NCI-H146 treated with DMSO at 0.1 percent for 48 hours (cell line): ENCODE results near the gene PPP6R1.

ENCODE experiments used
- DNase-seq: peaks from one replicate; lab custom pipeline; 2025; ENCODE audit not compliant: unreplicated experiment; lab: John Stamatoyannopoulos, UW

The PPP6R1 gene

GRCh38 chr19:55245236-55245904 lies 13.4 kb downstream of the PPP6R1 start:
- no peak for DNase-seq

GRCh38 chr19:55244004-55244680 lies 14.7 kb downstream of the PPP6R1 start:
- DNase-seq = no peak

- DNase-seq = no peak
Observed at GRCh38 chr19:55242517-55242916, 16.3 kb downstream of the PPP6R1 start.

DNA sequence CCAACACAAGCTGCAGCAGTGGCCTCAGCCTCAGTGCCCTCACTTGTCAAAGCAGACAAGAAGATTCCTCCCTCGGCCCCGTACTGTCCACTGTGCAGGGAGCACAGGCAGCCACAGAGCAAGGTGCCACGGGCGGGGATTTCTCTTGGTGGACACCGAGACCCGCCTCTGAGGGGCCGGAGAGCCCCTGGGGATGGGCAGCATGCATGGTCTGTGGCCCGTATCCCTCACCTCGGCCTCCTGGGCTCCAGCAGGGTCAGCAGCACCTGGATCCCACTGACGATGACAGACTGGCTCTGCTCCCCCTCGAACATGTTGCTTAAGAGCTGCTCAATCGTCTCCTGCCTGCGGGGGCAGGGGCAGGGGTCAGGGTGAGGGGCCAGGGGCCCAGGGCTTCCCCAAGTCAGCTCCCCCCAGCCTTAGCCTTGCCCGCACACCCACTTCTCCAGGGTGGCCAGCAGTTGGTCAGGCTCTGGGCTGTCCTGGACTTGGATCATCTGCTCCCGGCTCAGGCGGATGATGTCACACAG lies 16.8 kb downstream of the PPP6R1 start:
- no peak for DNase-seq

DNA sequence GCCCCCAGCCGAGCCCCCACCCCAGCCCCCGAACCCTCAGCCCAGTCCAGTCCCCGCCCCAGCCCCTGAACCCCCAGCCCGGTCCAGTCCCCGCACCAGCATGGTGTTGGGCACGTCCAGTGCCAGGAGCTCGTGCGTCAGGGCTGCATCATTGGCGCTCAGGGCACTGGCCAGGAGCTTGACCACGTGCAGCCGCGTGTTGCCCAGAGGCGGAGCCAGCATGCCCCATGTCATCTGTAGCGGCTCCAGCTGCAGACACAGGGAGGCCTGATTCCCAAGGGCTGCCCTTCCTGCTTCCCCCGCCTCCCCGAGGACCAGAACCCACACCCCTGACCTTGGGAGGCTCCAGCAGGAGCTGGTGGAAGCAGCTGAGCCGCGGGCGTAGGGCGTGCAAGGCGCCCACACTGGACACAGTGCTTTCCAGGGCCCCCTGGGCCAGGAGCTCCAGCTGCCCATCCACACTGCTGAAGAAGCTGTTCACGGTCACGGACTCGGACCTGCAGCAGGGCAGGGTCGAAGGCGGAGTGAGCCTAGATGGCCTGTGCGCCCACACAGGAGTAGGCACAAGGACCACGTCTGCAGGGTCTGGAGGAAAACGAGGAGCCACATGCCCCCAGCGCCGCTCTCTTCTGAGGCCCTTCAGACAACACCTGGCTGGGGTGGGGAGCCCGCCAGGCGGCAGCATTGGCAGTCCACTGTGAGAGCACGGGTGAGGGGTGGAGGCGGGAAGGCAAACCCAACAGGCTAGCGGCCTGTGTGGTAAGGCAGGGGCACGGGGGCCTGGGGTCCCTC lies 17.5 kb downstream of the PPP6R1 start:
- DNase-seq = no peak

DNA sequence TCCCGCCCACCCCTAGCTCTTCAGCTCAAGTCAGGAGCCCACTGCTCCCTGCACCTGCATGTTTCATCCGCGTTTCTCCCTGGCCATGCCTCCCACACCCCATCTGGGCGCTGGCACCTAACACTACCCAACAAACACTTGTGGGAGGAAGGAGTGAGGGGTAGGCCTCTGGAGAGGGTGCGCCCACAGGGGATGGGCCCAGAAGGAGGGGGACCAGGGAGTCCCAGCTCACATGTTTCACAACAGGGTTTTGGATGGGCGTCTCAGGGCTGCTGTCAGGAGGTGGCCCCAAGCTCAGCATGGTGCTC lies 18.1 kb downstream of the PPP6R1 start:
- no peak for DNase-seq

DNA sequence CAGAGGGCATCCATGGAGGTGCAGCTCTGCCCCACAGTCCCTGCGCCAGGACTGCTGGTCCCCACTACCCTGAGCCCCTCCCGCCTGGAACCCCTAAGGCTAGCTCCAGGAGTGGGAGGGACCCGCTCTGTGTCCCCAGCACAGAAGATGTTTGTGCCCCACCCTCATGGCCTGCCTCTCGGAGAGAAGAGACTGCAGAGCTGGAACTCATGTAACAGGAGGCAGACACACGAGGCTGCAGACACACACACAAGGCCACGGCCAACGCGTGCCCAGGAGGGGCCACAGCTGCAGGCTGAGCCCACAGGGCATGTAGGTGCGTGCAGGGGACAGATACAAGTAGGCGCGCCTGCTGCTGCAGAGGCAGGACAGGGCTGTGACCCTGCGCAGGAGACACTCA lies 19.8 kb downstream of the PPP6R1 start:
- no peak for DNase-seq

- DNase-seq = no peak
Observed at GRCh38 chr19:55238030-55238429, 20.8 kb downstream of the PPP6R1 start.

DNA sequence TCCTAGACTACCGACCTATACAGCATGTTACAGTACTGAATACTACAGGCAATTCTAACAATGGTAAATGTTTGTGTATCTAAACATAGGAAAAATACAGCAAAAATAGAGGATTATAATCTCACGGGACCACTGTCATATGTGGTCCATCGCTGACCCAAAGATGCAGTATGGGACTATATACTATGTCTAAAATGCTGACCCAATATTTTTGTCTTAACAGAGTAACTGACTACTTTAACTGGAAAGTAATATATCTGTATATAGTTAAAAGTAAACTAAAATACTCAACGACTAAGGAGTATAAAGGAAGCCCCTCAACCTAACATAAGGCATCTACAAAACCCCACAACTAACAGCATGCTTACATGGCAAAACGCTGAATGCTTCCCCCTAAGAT lies 25.8 kb downstream of the PPP6R1 start:
- no peak for DNase-seq

GRCh38 chr19:55232286-55232602 lies 26.6 kb downstream of the PPP6R1 start:
- no peak for DNase-seq

GRCh38 chr19:55231391-55232285 lies 27.2 kb downstream of the PPP6R1 start:
- DNase-seq = no peak

- DNase-seq = no peak
Observed at GRCh38 chr19:55230780-55231179, 28.0 kb downstream of the PPP6R1 start.

DNA sequence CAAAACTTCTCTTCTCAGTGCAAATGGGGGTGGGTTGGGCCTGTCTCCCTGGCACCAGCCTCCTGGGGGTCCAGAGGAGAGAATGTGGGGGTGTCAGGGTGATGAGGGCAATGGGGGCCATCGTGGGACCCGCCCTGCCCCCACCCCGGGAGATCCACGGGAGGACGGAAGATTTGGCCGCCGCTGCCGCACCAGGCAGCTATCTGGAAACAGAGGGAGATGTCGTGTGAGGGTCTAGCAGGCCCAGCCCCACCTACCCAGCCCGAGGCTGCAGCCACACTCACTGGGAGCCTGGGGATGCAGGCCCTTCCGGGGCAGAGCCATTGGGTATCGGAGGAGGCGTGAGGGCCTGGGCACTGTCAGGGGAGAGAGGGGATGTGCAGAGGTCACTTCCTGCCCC lies 28.5 kb downstream of the PPP6R1 start:
- DNase-seq = no peak

- DNase-seq = no peak
Observed at GRCh38 chr19:55229789-55230182, 29.0 kb downstream of the PPP6R1 start.

GRCh38 chr19:55229145-55229788 lies 29.6 kb downstream of the PPP6R1 start:
- DNase-seq = no peak

- DNase-seq = no peak
Observed at GRCh38 chr19:55228403-55229031, 30.3 kb downstream of the PPP6R1 start, which contains the start of gene TMEM86B. Gene TMEM86B (minus strand): TSS chr19:55228763. CDS start chr19:55228741, 22 bp downstream.

DNA sequence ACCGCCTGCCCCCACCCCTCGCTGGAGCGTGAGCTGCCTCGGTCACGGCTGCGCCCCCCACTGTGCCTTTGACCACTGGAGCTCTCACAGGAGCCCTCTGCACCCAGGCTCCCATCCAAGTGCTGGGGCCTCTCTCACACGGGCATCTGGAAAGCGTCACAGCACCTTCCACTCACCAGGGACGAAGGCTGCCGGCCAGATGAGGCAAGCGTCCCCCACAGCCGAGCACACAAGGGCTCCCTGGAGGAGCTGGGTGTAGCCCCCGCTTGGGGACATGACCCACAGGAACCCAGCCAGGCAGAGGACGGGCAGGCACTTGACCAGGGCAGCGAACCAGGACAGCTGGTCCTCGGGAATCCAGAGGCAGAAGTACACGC lies 30.8 kb downstream of the PPP6R1 start:
- DNase-seq = no peak

DNA sequence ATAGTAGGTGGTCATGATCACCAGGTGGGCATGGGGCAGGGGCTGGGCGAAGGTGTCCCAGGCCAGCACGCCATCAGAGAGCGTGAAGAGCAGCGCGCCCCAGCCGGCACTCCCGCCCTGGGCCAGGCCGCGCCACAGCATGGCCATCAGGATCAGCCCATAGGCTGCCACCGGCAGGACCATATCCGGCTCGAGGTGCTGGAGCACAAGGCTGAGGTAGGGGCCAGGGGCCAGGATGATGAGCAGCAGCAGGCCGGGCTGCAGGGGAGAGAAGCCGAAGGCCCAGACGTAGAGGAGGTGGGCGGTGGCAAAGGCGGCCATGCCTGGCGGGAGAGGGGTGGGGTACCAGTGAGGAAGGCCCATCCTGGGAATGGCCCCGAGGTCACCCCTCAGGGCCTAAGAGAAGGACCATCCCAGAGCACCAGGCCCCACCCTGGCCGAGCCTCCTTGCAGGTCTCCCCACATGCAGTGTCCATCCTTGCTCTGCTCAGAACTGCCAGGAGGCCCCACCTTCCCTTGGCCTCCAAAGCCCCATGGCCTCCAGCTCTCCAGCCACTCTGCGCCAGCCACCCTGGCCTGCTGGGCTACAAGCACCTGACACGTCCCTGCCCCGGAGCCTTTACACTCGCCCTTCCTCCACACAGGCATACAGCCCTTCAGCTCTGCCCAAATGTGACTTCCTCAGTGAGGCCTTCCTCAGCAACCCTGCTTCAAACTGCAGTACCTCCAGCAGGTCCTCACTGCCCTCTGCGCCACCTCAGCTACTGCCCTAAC lies 31.4 kb downstream of the PPP6R1 start:
- no peak for DNase-seq

DNA sequence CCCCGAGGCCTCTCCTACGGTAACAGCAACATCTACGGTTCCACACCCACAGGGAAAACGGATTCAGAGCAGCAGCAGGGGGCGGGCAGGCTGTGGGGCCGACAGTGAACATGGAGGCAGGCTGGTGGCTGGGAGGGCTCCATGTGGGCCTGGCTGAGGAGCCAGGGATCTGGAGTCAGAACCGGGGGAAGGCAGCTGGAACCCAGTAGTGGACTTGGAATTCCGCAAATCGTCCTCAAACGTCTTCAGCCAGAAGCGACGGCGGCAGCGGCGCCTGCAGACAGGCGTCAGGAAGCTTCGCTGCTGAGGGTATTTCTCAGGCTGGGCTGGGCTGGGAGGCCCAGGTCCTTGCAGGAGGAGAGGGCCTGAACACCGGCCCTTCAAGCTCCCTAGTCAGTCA lies 32.0 kb downstream of the PPP6R1 start:
- DNase-seq = no peak
